ENCODE data around the gene ZBTB18.

Gene ZBTB18

DNA sequence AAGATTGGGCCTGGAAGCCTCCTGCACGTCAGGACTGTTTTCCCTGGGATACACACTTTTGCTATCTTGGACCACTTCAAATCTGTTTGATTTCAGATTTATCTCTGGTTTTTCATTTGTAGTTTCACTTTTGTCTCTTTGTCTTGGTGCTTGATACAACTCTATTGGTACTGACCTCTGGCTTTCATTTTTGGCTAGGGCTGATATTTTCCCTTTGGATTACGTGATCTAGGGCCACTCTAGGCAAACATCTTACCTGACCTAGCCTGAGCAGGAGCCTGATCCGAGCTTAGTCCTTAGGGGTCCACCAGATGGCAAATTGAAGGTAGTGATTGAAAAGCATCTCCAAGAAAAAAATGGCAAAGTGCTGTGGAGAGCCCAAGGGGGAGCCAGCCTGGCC is 39.6 kb downstream of the ZBTB18 start:
- DNase-seq = no peak

DNA sequence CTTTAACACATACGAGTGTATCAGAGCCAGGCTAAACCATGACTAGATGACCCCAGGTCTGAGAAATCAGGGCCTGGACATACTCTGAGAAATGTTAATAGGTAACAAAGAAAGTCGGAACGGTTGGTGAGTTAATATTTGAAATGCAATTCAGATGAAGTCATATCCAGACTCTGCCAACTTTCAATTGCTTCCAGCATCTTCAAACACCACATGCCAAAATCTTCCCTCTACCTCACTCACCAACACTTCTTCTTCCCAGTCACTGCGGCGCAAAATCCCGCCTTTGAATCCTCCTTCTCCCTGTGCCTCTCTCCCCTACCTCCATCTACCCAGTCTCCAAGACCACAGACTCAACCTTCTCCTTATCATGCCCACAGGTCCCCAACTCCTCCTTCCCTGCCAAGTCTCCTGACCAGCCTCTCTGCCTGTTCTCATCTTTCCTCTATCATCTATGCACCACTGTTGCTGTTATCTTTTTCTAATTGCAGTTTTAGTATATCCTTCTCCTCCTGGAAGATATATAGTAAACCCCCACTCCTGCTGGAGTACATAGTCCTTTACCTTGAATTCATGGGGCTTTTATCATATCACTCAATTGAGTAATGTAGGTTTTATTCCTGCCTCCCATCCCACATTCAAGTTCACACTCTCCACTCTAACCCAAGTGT is 41.3 kb downstream of the ZBTB18 start:
- DNase-seq = no peak

DNA sequence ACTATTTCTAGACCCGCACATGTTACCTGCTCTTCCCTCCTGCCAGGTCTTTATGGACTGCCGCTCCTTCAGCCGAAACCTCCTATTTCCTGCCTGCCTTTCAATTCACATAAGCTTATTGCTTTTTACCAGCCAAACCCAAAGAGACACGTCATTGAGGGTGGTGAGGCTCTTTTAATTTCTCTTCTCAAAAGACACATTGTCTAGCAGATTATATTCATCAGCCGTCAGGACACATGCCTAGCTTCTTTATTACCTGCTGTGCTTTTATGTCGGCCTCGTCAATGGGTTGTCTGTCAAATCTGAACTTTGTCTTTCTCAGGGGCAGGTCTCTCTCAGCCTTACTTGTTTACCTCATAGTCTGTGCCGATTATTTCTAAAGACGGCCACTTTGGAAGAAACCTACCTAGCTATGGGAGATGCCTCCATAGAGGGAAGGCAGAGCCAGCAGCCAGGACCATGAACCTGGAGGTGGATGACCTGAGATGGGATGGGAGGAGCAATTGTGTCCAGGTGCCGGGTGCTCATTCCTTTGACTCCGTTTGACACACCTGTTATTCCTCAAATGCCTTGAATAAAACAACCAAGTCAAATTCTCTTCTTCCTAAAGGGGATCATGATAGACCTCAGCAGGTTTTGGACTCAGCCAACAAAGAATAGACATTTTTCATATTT is 42.0 kb downstream of the ZBTB18 start:
- no peak for DNase-seq

DNA sequence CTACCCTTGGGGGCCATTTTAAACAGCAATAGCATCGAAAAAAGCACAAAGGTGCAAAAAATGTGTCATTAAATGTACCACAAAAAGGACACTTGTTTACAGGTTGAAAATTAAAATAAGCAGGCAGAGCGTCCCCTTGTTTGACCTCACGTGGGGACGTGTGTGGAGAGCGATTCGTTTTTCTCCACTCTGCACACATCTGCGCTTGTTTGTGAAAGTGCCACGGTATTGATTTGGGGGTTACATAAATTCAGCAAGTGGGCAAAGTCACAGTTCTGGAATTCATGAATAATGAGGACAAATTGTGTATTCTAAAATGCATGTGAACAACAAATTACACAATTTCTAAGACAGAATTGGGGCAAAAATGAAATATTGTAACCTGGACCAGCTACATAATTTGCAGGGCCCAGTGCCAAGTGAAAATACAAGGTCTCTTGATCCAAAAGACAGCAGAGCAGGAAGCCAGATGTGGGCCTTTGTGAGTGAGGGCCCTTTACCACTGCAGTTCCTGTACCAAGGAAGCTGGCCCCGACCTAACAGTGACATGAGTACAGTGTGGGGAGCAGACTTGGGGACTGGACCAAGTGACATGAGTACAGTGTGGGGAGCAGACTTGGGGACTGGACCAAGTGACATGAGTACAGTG is 43.9 kb downstream of the ZBTB18 start:
- no peak for DNase-seq

DNA sequence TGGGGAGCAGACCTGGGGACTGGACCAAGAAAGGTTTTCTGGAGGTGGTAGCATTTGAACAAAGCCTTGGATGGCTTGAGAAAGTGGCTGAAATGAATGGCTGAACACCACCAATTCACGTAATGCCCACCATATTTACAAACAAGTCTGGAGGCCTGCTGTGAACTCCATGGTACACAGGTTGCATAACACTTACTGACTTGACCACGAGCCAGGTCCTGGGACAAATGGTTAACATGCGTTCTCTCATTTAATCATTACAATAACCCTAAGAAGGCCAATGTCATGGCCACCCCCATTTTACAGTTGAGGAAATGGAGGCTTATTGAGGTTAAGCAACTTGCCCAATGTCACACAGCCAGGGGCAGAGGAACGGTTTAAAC is 44.4 kb downstream of the ZBTB18 start:
- DNase-seq = no peak

DNA sequence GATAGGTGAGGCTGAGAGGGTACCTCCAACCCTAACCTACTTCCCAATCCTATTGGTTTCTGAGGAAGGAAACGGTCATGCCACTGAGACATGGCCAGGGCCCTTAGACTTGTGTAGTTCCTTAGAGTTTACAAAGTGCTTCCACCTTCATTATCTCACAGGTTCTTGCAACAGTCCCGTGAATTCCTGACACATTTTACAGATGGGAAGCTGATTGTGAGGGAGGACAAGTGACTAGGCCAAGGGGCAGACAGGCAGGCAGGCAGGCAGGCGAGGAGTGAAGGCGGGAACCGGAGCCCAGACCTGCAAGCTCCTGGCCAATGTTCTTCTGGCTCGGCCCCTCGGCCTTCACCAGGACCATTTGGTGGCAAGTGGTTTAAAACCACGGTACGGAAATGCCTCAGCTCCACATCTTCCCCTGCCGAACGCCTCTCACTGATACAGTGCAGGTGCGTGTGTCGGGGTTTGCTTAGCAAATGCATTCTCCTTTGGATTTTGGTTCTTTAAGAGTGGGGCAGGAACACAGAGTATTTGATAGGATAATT is 45.1 kb downstream of the ZBTB18 start:
- no peak for DNase-seq

DNA sequence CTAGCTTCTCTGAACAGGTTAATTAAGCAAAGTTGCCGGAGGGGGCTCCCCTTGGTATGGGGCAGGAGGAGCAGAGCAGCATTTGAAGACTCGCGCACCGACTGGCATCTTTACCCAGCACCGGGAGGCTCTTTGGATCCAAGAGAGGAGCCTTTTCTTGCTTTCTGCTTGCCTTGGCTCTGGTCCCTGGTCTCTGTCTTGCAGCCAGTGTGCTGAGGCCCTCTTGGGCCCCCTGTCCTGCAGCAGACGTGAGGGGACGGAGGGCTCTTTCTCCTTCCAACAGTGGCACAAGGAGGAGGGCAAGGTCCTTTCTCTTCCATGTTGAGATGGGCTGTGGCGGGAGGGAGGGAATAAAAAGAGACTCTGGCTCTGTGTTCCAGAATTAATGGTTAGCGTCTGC is 45.6 kb downstream of the ZBTB18 start:
- DNase-seq = no peak

DNA sequence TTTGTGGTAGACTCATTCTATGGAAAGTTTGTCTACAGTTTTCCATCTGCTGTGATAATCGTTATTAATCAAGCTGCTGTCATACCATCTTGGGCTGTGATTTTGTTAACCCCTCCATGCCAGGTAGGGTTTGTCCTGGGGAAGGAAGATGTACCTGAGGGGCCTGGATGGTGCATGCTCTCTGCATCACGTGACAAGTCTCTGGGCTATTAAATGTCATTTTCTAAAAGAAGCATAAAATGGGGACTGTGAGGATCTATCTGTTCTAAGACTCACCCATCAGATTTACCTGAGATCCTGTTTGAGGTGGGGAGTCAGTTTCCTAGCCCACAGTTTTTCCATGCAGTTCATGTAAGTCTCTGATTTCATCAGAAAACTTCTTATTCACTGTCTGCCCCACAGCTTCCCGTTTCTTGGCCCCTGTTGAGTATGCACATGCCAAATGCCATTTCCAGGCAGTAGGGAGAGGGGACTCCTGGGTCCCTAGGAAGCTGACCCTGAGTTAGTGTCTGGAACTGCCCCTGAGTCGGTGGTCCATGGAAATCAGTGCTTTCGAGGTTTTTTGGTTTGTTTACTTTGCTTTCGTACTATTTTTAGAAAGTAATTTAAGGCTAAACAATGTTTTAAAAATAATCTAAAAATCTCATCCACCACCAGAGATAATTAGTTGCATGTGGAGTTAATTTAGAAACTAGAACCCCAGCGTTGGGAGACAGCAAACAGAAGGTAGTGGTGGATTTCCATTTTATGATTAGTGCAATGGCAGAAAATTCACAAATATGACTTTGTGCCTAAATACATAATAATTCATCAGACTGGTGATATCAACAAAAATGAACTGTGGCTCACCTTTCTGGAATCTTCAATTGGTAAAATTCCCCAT is 46.7 kb downstream of the ZBTB18 start:
- DNase-seq = no peak

DNA sequence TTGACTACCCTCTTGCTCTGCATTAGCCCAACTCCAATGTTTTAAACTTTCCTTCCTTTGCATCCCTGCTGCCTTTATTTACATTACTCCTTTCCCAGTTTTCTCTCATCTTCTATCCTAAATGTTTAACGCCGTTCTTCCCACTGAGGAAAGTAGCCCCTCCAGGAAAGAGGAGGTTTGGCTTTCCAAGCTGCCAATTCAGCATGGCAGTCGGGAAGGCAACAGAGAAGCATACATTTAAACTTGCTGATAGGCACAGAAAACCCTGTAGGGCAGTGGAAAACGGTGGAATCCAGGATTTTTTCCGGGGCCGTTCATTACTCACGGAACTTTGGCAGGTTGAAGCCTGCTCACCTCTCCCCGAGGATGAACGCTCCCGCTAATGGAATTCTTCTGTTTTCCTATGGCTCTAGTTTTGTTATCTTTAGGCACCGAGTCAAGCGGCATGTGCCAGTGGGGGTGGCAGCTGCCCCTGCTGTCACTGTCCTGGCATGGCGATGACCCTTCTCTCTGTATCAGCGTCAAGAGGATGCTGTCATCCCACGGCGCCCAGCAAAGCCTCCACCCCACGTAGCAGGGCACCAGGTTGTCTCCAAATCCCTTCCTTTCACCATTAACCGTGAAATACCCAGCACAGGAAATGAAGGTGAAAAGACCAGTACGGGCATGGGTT is 48.3 kb downstream of the ZBTB18 start:
- DNase-seq = no peak

DNA sequence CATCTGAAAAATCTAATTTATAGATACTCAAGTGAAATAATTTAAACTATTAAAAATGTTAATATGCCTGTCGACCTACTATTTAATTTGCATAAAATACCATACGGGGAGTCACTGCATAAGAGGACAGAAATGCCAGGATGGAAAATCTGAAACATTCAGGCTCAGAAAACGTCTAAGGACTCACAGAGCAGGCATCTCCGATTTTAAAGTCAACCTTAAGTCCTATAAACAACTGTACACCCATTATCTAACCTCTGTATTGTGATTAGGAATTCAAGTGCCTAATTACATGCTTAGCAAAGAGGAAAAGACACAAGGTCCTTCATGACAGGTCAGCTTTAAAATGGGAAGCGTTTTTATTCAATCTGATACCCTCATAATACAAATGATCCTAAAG is 49.2 kb downstream of the ZBTB18 start:
- DNase-seq = no peak

DNA sequence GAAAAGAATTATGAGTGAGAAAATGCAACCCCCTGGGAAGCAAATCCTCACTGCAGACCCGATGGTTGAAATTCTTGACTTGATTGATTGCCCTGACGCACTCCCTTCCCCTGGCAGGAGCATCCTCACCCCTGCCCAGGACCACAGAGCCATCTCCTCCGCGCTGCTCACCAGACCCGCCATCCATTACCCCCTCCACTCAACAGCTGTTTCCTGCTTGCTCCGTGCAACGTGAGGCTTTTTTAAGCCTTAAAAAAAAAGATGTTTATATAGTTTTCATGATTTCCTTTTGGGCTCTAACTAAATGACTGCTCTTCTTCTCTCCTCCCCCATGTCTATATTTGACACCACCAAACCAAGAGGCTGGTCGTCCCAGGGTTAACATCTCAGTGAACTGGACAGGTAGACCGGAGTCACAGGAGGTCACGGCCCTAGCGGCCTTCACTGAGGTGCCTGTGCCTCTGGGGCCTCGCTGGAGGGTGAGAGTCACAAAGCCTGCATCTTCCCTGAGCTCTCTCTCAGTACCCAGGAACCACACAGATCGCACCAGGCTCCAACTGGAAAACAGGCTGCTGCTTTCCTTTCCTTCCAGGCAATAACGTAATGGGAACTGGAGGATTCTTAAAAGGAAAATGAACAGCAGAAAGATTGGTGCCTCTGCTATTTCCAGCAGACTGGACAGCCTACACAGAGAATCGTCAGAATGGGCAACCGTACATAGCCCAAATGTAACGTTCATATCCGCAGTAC is 49.8 kb downstream of the ZBTB18 start:
- no peak for DNase-seq

DNA sequence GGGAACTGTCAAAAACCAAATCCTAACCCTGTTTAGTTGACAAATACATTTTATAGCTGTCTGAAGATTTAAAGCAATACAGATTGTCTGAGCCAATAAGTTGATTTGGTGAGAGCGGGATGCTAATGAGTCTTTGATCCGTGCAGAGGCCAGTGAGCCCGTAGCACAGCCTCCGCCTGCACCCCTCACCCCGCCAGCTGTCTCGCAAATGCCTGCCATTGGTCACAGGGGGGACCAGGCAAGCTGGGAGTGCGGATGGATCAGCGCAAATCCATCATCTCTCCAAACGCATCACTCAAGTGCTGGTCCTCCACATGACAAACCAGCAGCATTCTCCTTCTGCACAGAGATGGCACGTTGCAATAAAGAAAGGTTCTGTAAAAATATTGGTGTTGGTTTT is 51.0 kb downstream of the ZBTB18 start:
- DNase-seq = no peak

DNA sequence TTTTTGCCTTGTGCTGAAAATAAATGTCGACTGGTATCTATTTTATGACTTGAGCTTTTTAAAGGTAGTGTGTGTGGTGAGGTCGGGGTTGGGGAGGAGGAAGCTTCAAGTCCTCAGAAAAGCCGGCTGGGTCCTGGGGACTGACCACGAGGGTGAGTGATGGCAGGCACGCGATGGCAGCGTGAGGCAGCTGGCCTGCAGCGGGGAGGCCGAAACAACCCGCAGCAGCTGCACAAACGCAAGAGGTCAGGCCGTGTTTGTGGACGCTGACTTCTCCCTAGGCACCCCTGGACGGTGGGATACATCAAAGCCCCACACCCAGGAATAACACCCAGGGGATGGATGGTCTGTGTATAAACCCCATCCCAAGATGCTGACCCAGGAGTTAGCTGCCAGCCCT is 51.4 kb downstream of the ZBTB18 start:
- DNase-seq = no peak

DNA sequence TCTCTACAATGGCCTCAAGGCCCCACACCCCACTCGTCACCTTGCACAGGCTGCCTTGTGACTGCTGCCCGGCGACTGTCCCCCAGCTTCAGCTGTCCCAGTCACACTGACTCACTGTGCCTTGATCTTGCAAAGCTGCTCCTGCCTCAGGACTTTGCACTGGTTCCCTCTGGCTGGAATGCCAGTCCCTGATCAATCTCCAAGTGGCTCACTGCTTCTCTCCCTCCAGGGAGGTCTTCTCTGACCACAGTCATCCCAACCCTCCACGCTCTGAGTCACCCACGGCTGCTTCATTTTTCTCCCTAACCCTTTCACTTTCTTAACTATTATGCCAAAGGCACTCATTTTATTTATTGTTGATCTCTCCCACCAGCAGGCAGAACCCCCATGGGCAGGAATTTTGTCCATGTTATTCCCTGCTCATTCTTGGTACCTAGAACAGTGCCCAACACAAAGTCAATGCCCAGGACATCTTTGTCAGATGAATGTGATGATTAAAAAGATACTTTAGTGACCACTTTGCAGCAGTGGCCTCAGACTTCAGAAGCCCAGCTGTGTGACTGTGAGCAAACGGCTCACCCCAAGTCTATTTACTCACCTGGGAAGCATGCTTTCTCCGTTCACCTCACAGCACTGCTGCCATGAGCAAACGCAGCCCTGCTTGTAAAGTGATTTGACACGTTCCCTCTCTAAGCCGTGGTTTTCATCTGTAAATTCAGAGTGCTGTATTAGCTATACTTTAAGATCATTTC is 53.4 kb downstream of the ZBTB18 start:
- DNase-seq = no peak

DNA sequence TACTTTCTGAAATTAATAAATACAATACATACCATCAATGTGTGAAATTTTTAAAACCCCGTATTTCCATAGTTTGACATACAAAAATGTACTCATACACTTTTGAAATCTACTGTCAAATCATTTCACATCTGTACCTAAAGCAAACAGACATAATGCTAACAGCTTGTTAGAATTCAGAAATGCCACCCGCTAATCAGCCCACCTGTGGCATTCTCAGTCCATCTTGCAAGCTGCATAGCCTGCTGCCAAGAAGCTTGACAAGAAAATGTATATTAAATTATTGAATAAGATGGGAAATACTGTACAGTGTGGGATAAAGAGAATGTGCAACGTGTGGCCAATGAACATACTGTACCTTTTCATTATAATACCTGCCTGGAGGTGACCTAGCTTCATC is 55.1 kb downstream of the ZBTB18 start:
- DNase-seq = no peak

Data from inflammatory macrophage (primary cell).